GM18870 (cell line): ENCODE measurements around the gene MBP.
A peak's percentile ranks its signal among the peaks of the same experiment; 100 is the strongest.
"Not testable (repeated sequence)": the region's sequence is repeated elsewhere in the genome, so short reads cannot be mapped to it uniquely, and the experiment has no call there.

Source experiments
- ATAC-seq: cut with Tn5 transposase; IDR thresholded peaks from one replicate; pipeline ENCODE4 v1.9.1; 2021; ENCODE audit warnings: moderate library complexity; ENCODE audit not compliant: unreplicated experiment

The MBP gene

GRCh38 chr18:76994086-76994654 lies 138.4 kb downstream of the MBP start:
- ATAC-seq = no peak

- no peak for ATAC-seq
Measured at GRCh38 chr18:76993573-76993972, 139.0 kb downstream of the MBP start.

GRCh38 chr18:76993085-76993382 lies 139.5 kb downstream of the MBP start:
- ATAC-seq = no peak

- no peak for ATAC-seq
Measured at GRCh38 chr18:76992226-76993084, 140.1 kb downstream of the MBP start.

- no peak for ATAC-seq
Measured at GRCh38 chr18:76991021-76991688, 141.4 kb downstream of the MBP start.

GRCh38 chr18:76990343-76991020 lies 142.1 kb downstream of the MBP start:
- not testable (repeated sequence) for ATAC-seq

- no peak for ATAC-seq
Measured at GRCh38 chr18:76989647-76990190, 142.9 kb downstream of the MBP start.

GRCh38 chr18:76988827-76989646 lies 143.5 kb downstream of the MBP start:
- ATAC-seq = no peak

- no peak for ATAC-seq
Measured at GRCh38 chr18:76988031-76988826, 144.4 kb downstream of the MBP start.

GRCh38 chr18:76986406-76986805 lies 146.2 kb downstream of the MBP start:
- no peak for ATAC-seq

GRCh38 chr18:76985951-76986236 lies 146.7 kb downstream of the MBP start:
- ATAC-seq = no peak

- ATAC-seq = no peak
Measured at GRCh38 chr18:76985156-76985950, 147.2 kb downstream of the MBP start.

- no peak for ATAC-seq
Measured at GRCh38 chr18:76984193-76985155, 148.1 kb downstream of the MBP start.

- ATAC-seq = no peak
Measured at GRCh38 chr18:76983613-76984051, 149.0 kb downstream of the MBP start.

GRCh38 chr18:76982841-76983583 lies 149.6 kb downstream of the MBP start:
- peak; percentile 75 for ATAC-seq

GRCh38 chr18:76982038-76982437 lies 150.5 kb downstream of the MBP start:
- ATAC-seq = no peak

- ATAC-seq = peak; percentile 59
Measured at GRCh38 chr18:76981396-76981968, 151.1 kb downstream of the MBP start.
